BJ (cell line): ENCODE results near the gene PLEKHA7. TPM values are rescaled to one million over a fixed set of nuclear protein-coding genes. Genes with fewer than 3 reads are reported as not detected.

Source experiments
- CTCF ChIA-PET: fragments of 350-600 bp; formaldehyde crosslinking; extraction: SDS; loops from one replicate; lab custom pipeline; 2021; ENCODE audit warnings: antibody characterized with exemption, inconsistent platforms; lab: Yijun Ruan, JAX
- POLR2A ChIA-PET: fragments of 300-600 bp; sonication (Branson Sonifier 250); formaldehyde crosslinking; extraction: SDS; loops from one replicate; lab custom pipeline; 2021; ENCODE audit warnings: antibody characterized with exemption; lab: Charles Lee
- DNase-seq: peaks from one replicate; pipeline ENCODE4 v3.0.0-alpha.2; 2011; ENCODE audit warnings: low read depth
- H3K27me3 ChIP-seq: 2 replicates; pipeline ENCODE4 v1.6.0; 2011; ENCODE audit warnings: low read length; ENCODE audit not compliant: control insufficient read depth, insufficient read depth
- H3K36me3 ChIP-seq: 2 replicates; pipeline ENCODE4 v1.5.1; 2011; ENCODE audit warnings: low read length; ENCODE audit not compliant: control insufficient read depth, insufficient read depth
- H3K4me3 ChIP-seq: 2 replicates; pipeline ENCODE4 v1.5.1; 2011; ENCODE audit warnings: low read depth, mild to moderate bottlenecking, control low read depth, low read length
- CTCF ChIP-seq: IDR thresholded peaks from 2 replicates; pipeline ENCODE4 v1.5.1; 2011; ENCODE audit warnings: low read depth, mild to moderate bottlenecking, control low read depth, inconsistent platforms, low read length, moderate library complexity; ENCODE audit not compliant: insufficient read depth
- polyA plus RNA-seq: library from polyadenylated mRNA; depleted of rRNA; stranded (reverse); fragments of >200 nt; gene quantifications from 2 replicates; pipeline ENCODE4 v1.2.3, GENCODE V29; 2011

The PLEKHA7 gene
- polyA plus RNA-seq, 1 experiment: 0.04 TPM

GRCh38 chr11:16933756-16934603, 80.2 kb downstream of the PLEKHA7 start:
- Histone ChIP-seq H3K27me3 (peaks cover 6% of the 10 kb centered on the region; the same call in 1 of the 2 replicates), H3K4me3 (no peak overlapping the region), H3K36me3 (no peaks in the 10 kb centered on the region)
- ChIA-PET CTCF (interaction anchor here (0.6 to 1.7 kb wide), 5 partner anchors 9 to 146 kb away, joined by 3 to 5 read pairs (median 3); no protein-coding TSS in a partner anchor), POLR2A (no interaction called here)
- no peak for TF ChIP-seq CTCF
- DNase-seq: no peak

- DNase-seq: no peak
- TF ChIP-seq CTCF: no peak
- H3K36me3 ChIP-seq: no peaks in the 10 kb centered on the region
- ChIA-PET CTCF (interaction anchor here (1.2 to 1.7 kb wide), 2 partner anchors 33 to 145 kb away, joined by 3 read pairs; no protein-coding TSS in a partner anchor), POLR2A (no interaction called here)
- H3K4me3 ChIP-seq: no peak overlapping the region
- peaks cover 6% of the 10 kb centered on the region; the same call in 1 of the 2 replicates for H3K27me3 ChIP-seq
These were observed 80.9 kb downstream of the PLEKHA7 start for GRCh38 chr11:16933291-16933690.

- peaks cover 27% of the 10 kb centered on the region for H3K27me3 ChIP-seq
- ChIA-PET POLR2A (no interaction called here), CTCF (no interaction called here)
- H3K36me3 ChIP-seq: no peaks in the 10 kb centered on the region
- TF ChIP-seq CTCF: no peak
- DNase-seq: no peak
- no peak overlapping the region for H3K4me3 ChIP-seq
These were observed 86.2 kb downstream of the PLEKHA7 start for GRCh38 chr11:16928044-16928443.

- ChIA-PET CTCF (no interaction called here), POLR2A (no interaction called here)
- DNase-seq: no peak
- no peak for TF ChIP-seq CTCF
- H3K27me3 ChIP-seq: peaks cover 29% of the 10 kb centered on the region
- no peaks in the 10 kb centered on the region for H3K36me3 ChIP-seq
- H3K4me3 ChIP-seq: no peak overlapping the region
These were observed 87.2 kb downstream of the PLEKHA7 start for GRCh38 chr11:16926883-16927626.

GRCh38 chr11:16925561-16926065, 88.6 kb downstream of the PLEKHA7 start:
- ChIA-PET CTCF (interaction anchor here (1.0 to 1.2 kb wide), 2 partner anchors 9 to 136 kb away, joined by 3 read pairs; no protein-coding TSS in a partner anchor), POLR2A (no interaction called here)
- no peak for DNase-seq

More at GRCh38 chr11:16925561-16926065, 88.6 kb downstream of the PLEKHA7 start:
- Histone ChIP-seq H3K36me3 (no peaks in the 10 kb centered on the region), H3K27me3 (peaks cover 31% of the 10 kb centered on the region), H3K4me3 (peak overlapping the region; percentile 25)
- TF ChIP-seq CTCF: no peak
